Measurements from ENCODE around the gene RAD23A.

- no peak for TF ChIP-seq EZH2 (IDR thresholded peaks at IDR 0.05; ENCODE audit: insufficient read depth, poor library complexity, severe bottlenecking)
- no peak for TF ChIP-seq EZH2phosphoT487 (IDR thresholded peaks at IDR 0.05; ENCODE audit: insufficient read depth, low read depth)
Observed at GRCh38 chr19:12985049-12985776, 39.6 kb downstream of the RAD23A start.

All from GM23248 (cell line).